Activated naive CD4-positive, alpha-beta T cell treated with anti-CD3 and anti-CD28 coated beads, Interleukin-2, amount 10 ng/mL, durations not matched to agents 7 days and 5 days (primary cell): ENCODE measurements around the gene ZNF24.

Source experiments
- CTCF ChIA-PET: fragments of 350-600 bp; sonication (Branson Sonifier 250); formaldehyde crosslinking; loops from one replicate; lab custom pipeline; 2021; ENCODE audit warnings: antibody characterized with exemption; lab: Charles Lee
- DNase-seq: peaks from one replicate; pipeline ENCODE4 v3.0.0-alpha.2; 2020
- H3K27ac Mint-ChIP-seq: one replicate; pipeline ENCODE4 v1.8.0; 2021; ENCODE audit warnings: mild to moderate bottlenecking, moderate library complexity, mixed read lengths
- H3K27me3 Mint-ChIP-seq: one replicate; pipeline ENCODE4 v1.8.0; 2021; ENCODE audit warnings: mild to moderate bottlenecking, mixed read lengths
- H3K36me3 Mint-ChIP-seq: one replicate; pipeline ENCODE4 v1.8.0; 2021; ENCODE audit warnings: mixed read lengths
- H3K4me1 Mint-ChIP-seq: one replicate; pipeline ENCODE4 v1.8.0; 2021; ENCODE audit warnings: mixed read lengths
- H3K4me3 Mint-ChIP-seq: one replicate; pipeline ENCODE4 v1.8.0; 2021; ENCODE audit warnings: mild to moderate bottlenecking, moderate library complexity, mixed read lengths
- H3K9me3 Mint-ChIP-seq: one replicate; pipeline ENCODE4 v1.8.0; 2021; ENCODE audit warnings: mixed read lengths

The ZNF24 gene

DNA sequence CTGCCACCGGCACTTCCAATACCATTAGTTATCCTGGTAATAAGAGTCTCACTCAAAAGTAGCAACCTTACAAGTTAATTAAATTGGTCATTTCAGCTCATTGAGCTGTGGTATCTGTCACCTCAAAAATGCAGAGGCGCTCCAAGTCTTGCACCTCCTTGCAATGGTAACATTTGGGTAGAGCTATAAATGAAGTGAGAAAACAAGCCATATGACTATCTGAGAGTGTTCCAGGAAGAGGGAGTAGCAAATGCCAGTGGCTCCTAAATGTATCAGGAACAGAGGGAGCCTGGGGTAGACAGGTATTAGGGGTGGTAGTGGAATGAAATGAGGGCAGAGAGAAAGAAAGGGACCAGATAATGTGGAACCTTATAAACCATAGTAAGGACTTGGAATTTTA lies 48.2 kb downstream of the ZNF24 start:
- H3K4me3 Mint-ChIP-seq, result no peak overlapping the region
- H3K27ac Mint-ChIP-seq, result no peak overlapping the region
- CTCF ChIA-PET, result no interaction called here
- H3K36me3 Mint-ChIP-seq, result peaks cover 80% of the 10 kb centered on the region
- peaks cover 19% of the 10 kb centered on the region for H3K4me1 Mint-ChIP-seq
- H3K9me3 Mint-ChIP-seq, result peaks cover 36% of the 10 kb centered on the region
- H3K27me3 Mint-ChIP-seq, result no peaks in the 10 kb centered on the region
- DNase-seq, result no peak

DNA sequence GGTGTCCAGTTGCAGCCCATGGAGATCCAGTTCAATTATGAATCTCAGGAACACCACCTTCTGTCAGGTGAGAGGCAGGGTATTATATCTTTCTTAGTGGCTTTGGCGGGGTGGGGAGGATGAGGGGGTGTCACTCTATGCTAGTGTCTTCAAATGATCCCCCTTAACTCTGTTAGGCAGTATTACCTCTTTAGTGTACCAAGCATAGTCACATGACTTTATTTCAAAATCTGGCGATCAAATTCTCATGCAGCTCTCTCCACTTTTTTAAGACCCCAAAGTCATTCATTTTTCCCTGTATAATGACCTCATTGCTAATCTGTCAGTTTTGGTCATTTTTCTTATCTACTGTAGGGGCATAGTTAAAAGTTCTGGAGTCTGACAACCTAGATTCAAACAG lies 53.1 kb downstream of the ZNF24 start:
- no peak for DNase-seq
- CTCF ChIA-PET, result no interaction called here
- Mint-ChIP-seq H3K27ac (peak overlapping the region; percentile 96), H3K27me3 (peaks cover 5% of the 10 kb centered on the region), H3K4me3 (peak overlapping the region; percentile 100), H3K9me3 (peaks cover 19% of the 10 kb centered on the region), H3K36me3 (peaks cover 63% of the 10 kb centered on the region), H3K4me1 (peaks cover 51% of the 10 kb centered on the region)

GRCh38 chr18:35290094-35290735 lies 54.0 kb downstream of the ZNF24 start, which contains the start of gene ZSCAN30:
TSS of gene ZSCAN30 (minus strand) at chr18:35290229. CDS start at chr18:35264352, 25,877 bp downstream.
- Mint-ChIP-seq H3K27me3 (peaks cover 5% of the 10 kb centered on the region), H3K9me3 (peaks cover 19% of the 10 kb centered on the region), H3K4me1 (peaks cover 51% of the 10 kb centered on the region), H3K36me3 (peaks cover 54% of the 10 kb centered on the region), H3K4me3 (peak within 1 kb of the TSS; percentile 100), H3K27ac (peak within 1 kb of the TSS; percentile 96)
- peak; percentile 97 for DNase-seq
- CTCF ChIA-PET, result no interaction called here

DNA sequence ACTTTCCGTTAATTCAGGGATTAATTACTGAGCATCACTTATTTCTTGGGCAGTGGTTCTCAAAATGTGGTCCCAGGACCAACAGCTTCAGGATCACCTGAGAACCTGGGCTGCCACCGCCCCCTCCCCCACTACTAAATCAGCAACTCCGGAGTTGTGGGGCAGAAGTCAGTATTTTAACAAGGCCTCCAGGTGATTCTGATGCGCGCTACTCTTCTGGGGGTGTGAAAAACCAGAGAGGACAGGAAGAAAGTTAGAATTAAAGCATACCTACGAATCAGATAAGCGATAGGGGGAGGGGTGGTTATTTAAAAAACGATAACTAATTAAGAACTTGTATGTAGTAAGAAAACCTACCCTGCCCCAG lies 54.5 kb downstream of the ZNF24 start:
- CTCF ChIA-PET, result no interaction called here
- DNase-seq, result peak; percentile 50
- Mint-ChIP-seq H3K27me3 (peaks cover 5% of the 10 kb centered on the region), H3K9me3 (peaks cover 20% of the 10 kb centered on the region), H3K27ac (peak overlapping the region; percentile 96), H3K4me1 (peaks cover 48% of the 10 kb centered on the region), H3K4me3 (peak overlapping the region; percentile 100), H3K36me3 (peaks cover 49% of the 10 kb centered on the region)

DNA sequence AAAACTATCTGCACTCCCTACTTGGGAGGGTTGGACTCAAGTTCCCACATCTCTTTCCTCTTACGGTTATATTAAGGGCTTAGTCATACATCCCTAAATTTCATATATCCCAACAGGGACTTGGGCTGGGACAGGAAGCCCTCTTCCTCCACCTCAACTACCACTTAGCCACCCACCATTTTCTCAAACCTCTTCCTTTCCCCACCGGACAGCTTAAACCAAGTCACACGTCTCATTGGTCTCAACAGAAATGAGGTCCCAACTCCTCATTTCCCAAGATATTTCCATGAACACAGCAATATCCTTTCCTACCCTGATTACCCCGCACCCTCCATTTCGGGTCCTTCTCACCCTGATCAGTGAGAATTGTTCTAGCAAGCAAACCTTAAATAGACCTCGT lies 54.9 kb downstream of the ZNF24 start:
- peaks cover 20% of the 10 kb centered on the region for H3K9me3 Mint-ChIP-seq
- peaks cover 46% of the 10 kb centered on the region for H3K4me1 Mint-ChIP-seq
- CTCF ChIA-PET, result interaction anchor here (1.3 kb wide), 1 partner anchor 57 kb away, joined by 5 read pairs; no protein-coding TSS in a partner anchor
- no peak for DNase-seq
- H3K27ac Mint-ChIP-seq, result peak overlapping the region; percentile 96
- H3K4me3 Mint-ChIP-seq, result peak overlapping the region; percentile 100
- peaks cover 46% of the 10 kb centered on the region for H3K36me3 Mint-ChIP-seq
- H3K27me3 Mint-ChIP-seq, result peaks cover 5% of the 10 kb centered on the region

- Mint-ChIP-seq H3K27ac (no peak overlapping the region), H3K27me3 (no peaks in the 10 kb centered on the region), H3K36me3 (peaks cover 31% of the 10 kb centered on the region), H3K9me3 (peaks cover 28% of the 10 kb centered on the region), H3K4me3 (no peak overlapping the region), H3K4me1 (peaks cover 23% of the 10 kb centered on the region)
- DNase-seq, result no peak
- CTCF ChIA-PET, result no interaction called here
Measured at GRCh38 chr18:35284841-35285240, 59.4 kb downstream of the ZNF24 start.

GRCh38 chr18:35283923-35284794 lies 60.1 kb downstream of the ZNF24 start:
- H3K4me1 Mint-ChIP-seq, result peaks cover 18% of the 10 kb centered on the region
- DNase-seq, result no peak
- peaks cover 32% of the 10 kb centered on the region for H3K9me3 Mint-ChIP-seq
- CTCF ChIA-PET, result no interaction called here
- H3K27ac Mint-ChIP-seq, result no peak overlapping the region
- peaks cover 27% of the 10 kb centered on the region for H3K36me3 Mint-ChIP-seq
- no peak overlapping the region for H3K4me3 Mint-ChIP-seq
- H3K27me3 Mint-ChIP-seq, result no peaks in the 10 kb centered on the region

DNA sequence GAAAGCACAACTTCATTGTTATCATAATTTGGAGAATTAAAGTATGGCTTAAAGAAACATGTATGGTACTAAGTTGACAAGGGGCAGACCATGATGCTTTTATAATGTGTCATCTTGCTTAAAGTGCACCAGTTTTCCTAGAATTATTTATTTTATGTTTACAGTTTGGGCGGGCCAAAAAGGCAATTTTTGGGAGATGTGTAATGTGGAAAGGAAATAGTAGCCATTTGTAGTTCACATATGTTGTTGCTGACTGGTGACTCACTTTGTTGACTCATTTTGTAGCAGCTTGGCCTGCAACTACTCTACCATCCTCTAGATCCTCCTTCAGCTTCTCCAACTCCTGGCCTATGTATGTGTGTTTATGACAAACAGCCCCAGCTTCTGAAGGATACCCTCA lies 61.9 kb downstream of the ZNF24 start:
- Mint-ChIP-seq H3K36me3 (peaks cover 33% of the 10 kb centered on the region), H3K4me1 (peaks cover 3% of the 10 kb centered on the region), H3K9me3 (peaks cover 44% of the 10 kb centered on the region), H3K4me3 (no peak overlapping the region), H3K27ac (no peak overlapping the region), H3K27me3 (no peaks in the 10 kb centered on the region)
- DNase-seq, result no peak
- CTCF ChIA-PET, result interaction anchor here (0.5 kb wide), 1 partner anchor 373 kb away, joined by 3 read pairs; no protein-coding TSS in a partner anchor
